Esophagus muscularis mucosa (tissue), 4 donors: ENCODE data around the gene MACROD2. TPM values are rescaled to one million over a fixed set of nuclear protein-coding genes. Genes with fewer than 3 reads are reported as not detected.

ENCODE experiments used
- DNase-seq: peaks from one replicate; pipeline ENCODE4 v3.0.0-alpha.2; 2017; ENCODE audit errors: extremely low spot score
- H3K27ac ChIP-seq, 4 donors: fragments of 200-600 bp; sonication (generic); replicated peaks in 1 of 4; 1 replicate in 3 of 4; 2 replicates in 1 of 4; pipeline ENCODE4 v1.5.1; 2016 to 2019; ENCODE audit warnings: mild to moderate bottlenecking in 1 of 4
- H3K27me3 ChIP-seq, 4 donors: fragments of 200-600 bp; sonication (generic); one replicate each; pipeline versions ENCODE4 v1.5.1 to v1.6.0; 2016 to 2019
- H3K36me3 ChIP-seq, 4 donors: fragments of 200-600 bp; sonication (generic); one replicate each; pipeline ENCODE4 v1.5.1; 2016 to 2019
- H3K4me1 ChIP-seq, 4 donors: fragments of 200-600 bp; sonication (generic); one replicate each; pipeline ENCODE4 v1.5.1; 2016 to 2019
- H3K4me3 ChIP-seq, 4 donors: fragments of 200-600 bp; sonication (generic); 1 replicate in 2 of 4; 2 replicates in 2 of 4; pipeline ENCODE4 v1.5.1; 2016 to 2019; ENCODE audit warnings: mild to moderate bottlenecking in 4 of 4, moderate library complexity in 1 of 4
- H3K9me3 ChIP-seq, 4 donors: fragments of 200-600 bp; sonication (generic); 1 replicate in 3 of 4; 2 replicates in 1 of 4; pipeline ENCODE4 v1.5.1; 2016 to 2019
- CTCF ChIP-seq, 3 experiments: fragments of 200-600 bp in 2 of 3; fragments of 450-650 bp in 1 of 3; sonication (generic) in 2 of 3; IDR thresholded peaks; one replicate each; pipeline ENCODE4 v1.5.1; 2017 to 2019; ENCODE audit warnings: antibody characterized with exemption in 3 of 3, mild to moderate bottlenecking in 2 of 3, moderate library complexity in 1 of 3
- EP300 ChIP-seq: sonication (generic); formaldehyde crosslinking; IDR thresholded peaks from one replicate; pipeline ENCODE4 v1.6.1; 2017; ENCODE audit warnings: antibody characterized with exemption
- POLR2A ChIP-seq: fragments of 450-650 bp; IDR thresholded peaks from one replicate; pipeline ENCODE4 v1.6.1; 2017; ENCODE audit warnings: antibody characterized with exemption, moderate library complexity, mild to moderate bottlenecking, low read depth
- POLR2AphosphoS5 ChIP-seq, 2 donors: sonication (generic); formaldehyde crosslinking; IDR thresholded peaks; one replicate each; pipeline ENCODE4 v1.6.1; 2017; ENCODE audit warnings: antibody characterized with exemption in 2 of 2
- WGBS: methylation state at CpG from one replicate; pipeline ENCODE4 v1.1.5; 2018; 5-methylcytosine and 5-hydroxymethylcytosine counted together
- intact Hi-C: fragments of 100-400 bp; cut with DNase I; formaldehyde crosslinking; loops from one replicate; pipeline ENCODE4 v1.15.1; 2023
- total RNA-seq, 4 donors: library from RNA; depleted of rRNA; stranded (reverse); fragments of >200 nt; gene quantifications; one replicate each; pipeline versions ENCODE4 v1.1.0 to v1.2.1, GENCODE V29; 2016

The MACROD2 gene
- total RNA-seq, 4 donors from 2014 or later = 1.4 to 3.6 (median 2.6) TPM

GRCh38 chr20:14404515-14404914 lies 409.2 kb downstream of the MACROD2 start:
- Histone ChIP-seq H3K36me3 (no peaks in the 10 kb centered on the region), H3K4me1 (no peaks in the 10 kb centered on the region), H3K27ac (no peak overlapping the region), H3K27me3 (no peaks in the 10 kb centered on the region), H3K9me3 (no peaks in the 10 kb centered on the region), H3K4me3 (no peak overlapping the region)
- intact Hi-C loops = no loop called here
- WGBS = 93% methylated on average over 2 of the region's 2 CpGs
- TF ChIP-seq POLR2AphosphoS5 (IDR thresholded peaks at IDR 0.05) (no peak), EP300 (no peak), CTCF (IDR thresholded peaks at IDR 0.05) (no peak), POLR2A (no peak)
- DNase-seq = no peak

GRCh38 chr20:14406495-14406894 lies 411.2 kb downstream of the MACROD2 start:
- H3K36me3 ChIP-seq = no peaks in the 10 kb centered on the region
- H3K4me1 ChIP-seq = no peaks in the 10 kb centered on the region
- H3K9me3 ChIP-seq = no peaks in the 10 kb centered on the region
- no peaks in the 10 kb centered on the region for H3K27me3 ChIP-seq
- H3K4me3 ChIP-seq = no peak overlapping the region
- H3K27ac ChIP-seq = no peak overlapping the region
- intact Hi-C loops = no loop called here
- TF ChIP-seq POLR2AphosphoS5 (IDR thresholded peaks at IDR 0.05) = no peak
- no peak for TF ChIP-seq EP300
- TF ChIP-seq POLR2A = no peak
- TF ChIP-seq CTCF (IDR thresholded peaks at IDR 0.05) = no peak
- no peak for DNase-seq

- intact Hi-C loops = no loop called here
- no peaks in the 10 kb centered on the region for H3K27me3 ChIP-seq
- H3K36me3 ChIP-seq = no peaks in the 10 kb centered on the region
- no peaks in the 10 kb centered on the region for H3K9me3 ChIP-seq
- H3K4me3 ChIP-seq = no peak overlapping the region
- 88% methylated on average over 3 of the region's 3 CpGs for WGBS
- TF ChIP-seq CTCF (IDR thresholded peaks at IDR 0.05) = no peak
- no peaks in the 10 kb centered on the region for H3K4me1 ChIP-seq
- H3K27ac ChIP-seq = no peak overlapping the region
- DNase-seq = no peak
Observed at GRCh38 chr20:14407336-14407735, 412.0 kb downstream of the MACROD2 start.

GRCh38 chr20:14410869-14411555 lies 415.7 kb downstream of the MACROD2 start:
- H3K27ac ChIP-seq = no peak overlapping the region
- no peaks in the 10 kb centered on the region for H3K9me3 ChIP-seq
- TF ChIP-seq CTCF (IDR thresholded peaks at IDR 0.05) = no peak
- TF ChIP-seq POLR2AphosphoS5 (IDR thresholded peaks at IDR 0.05) = no peak
- TF ChIP-seq EP300 = no peak
- TF ChIP-seq POLR2A = no peak
- intact Hi-C loops = no loop called here
- H3K4me1 ChIP-seq = no peaks in the 10 kb centered on the region
- DNase-seq = no peak
- WGBS = 87% methylated on average over 3 of the region's 3 CpGs
- H3K4me3 ChIP-seq = no peak overlapping the region
- no peaks in the 10 kb centered on the region for H3K36me3 ChIP-seq
- H3K27me3 ChIP-seq = no peaks in the 10 kb centered on the region

GRCh38 chr20:14412065-14412681 lies 416.9 kb downstream of the MACROD2 start:
- intact Hi-C loops = no loop called here
- Histone ChIP-seq H3K27me3 (no peaks in the 10 kb centered on the region), H3K4me3 (no peak overlapping the region), H3K4me1 (no peaks in the 10 kb centered on the region), H3K36me3 (no peaks in the 10 kb centered on the region), H3K27ac (no peak overlapping the region), H3K9me3 (no peaks in the 10 kb centered on the region)
- DNase-seq = no peak
- 82% methylated on average over 5 of the region's 5 CpGs for WGBS
- TF ChIP-seq POLR2A (no peak), EP300 (no peak), POLR2AphosphoS5 (IDR thresholded peaks at IDR 0.05) (no peak), CTCF (IDR thresholded peaks at IDR 0.05) (no peak)
